IPS-15b (cell line): ENCODE measurements around the gene UXT.

Source experiments
- H3K27me3 ChIP-seq: one replicate; pipeline ENCODE4 v1.6.1; 2013; ENCODE audit warnings: low read length; ENCODE audit not compliant: control insufficient read depth, insufficient read depth
- H3K36me3 ChIP-seq: one replicate; pipeline ENCODE4 v1.6.1; 2013; ENCODE audit warnings: low read length; ENCODE audit not compliant: control insufficient read depth, insufficient read depth
- H3K4me1 ChIP-seq: one replicate; pipeline ENCODE4 v1.6.1; 2013; ENCODE audit warnings: mild to moderate bottlenecking, low read length; ENCODE audit not compliant: control insufficient read depth, insufficient read depth
- H3K4me3 ChIP-seq: one replicate; pipeline ENCODE4 v1.5.1; 2013; ENCODE audit warnings: low read depth, low read length
- H3K9ac ChIP-seq: one replicate; pipeline ENCODE4 v1.6.1; 2013; ENCODE audit warnings: low read depth, mild to moderate bottlenecking, low read length
- H3K9me3 ChIP-seq: one replicate; pipeline ENCODE4 v1.6.1; 2013; ENCODE audit warnings: mild to moderate bottlenecking, low read length; ENCODE audit not compliant: control insufficient read depth, insufficient read depth

The UXT gene

GRCh38 chrX:47645530-47645929, 13.4 kb downstream of the UXT start:
- no peaks in the 10 kb centered on the region for H3K4me1 ChIP-seq
- peaks cover 2% of the 10 kb centered on the region for H3K9me3 ChIP-seq
- no peak overlapping the region for H3K4me3 ChIP-seq
- H3K36me3 ChIP-seq = peaks cover 12% of the 10 kb centered on the region
- H3K9ac ChIP-seq = no peak overlapping the region
- H3K27me3 ChIP-seq = no peaks in the 10 kb centered on the region

- H3K27me3 ChIP-seq = no peaks in the 10 kb centered on the region
- H3K36me3 ChIP-seq = peaks cover 16% of the 10 kb centered on the region
Observed at GRCh38 chrX:47644557-47645091, 14.4 kb downstream of the UXT start.

GRCh38 chrX:47643926-47644325, 15.1 kb downstream of the UXT start:
- H3K9me3 ChIP-seq = peaks cover 2% of the 10 kb centered on the region
- H3K27me3 ChIP-seq = no peaks in the 10 kb centered on the region
- H3K4me3 ChIP-seq = no peak overlapping the region
- peaks cover 16% of the 10 kb centered on the region for H3K36me3 ChIP-seq
- no peak overlapping the region for H3K9ac ChIP-seq
- H3K4me1 ChIP-seq = no peaks in the 10 kb centered on the region

More at GRCh38 chrX:47644557-47645091, 14.4 kb downstream of the UXT start:
- H3K9me3 ChIP-seq = peaks cover 2% of the 10 kb centered on the region
- no peaks in the 10 kb centered on the region for H3K4me1 ChIP-seq
- H3K4me3 ChIP-seq = no peak overlapping the region
- no peak overlapping the region for H3K9ac ChIP-seq

- H3K9ac ChIP-seq = no peak overlapping the region
- no peaks in the 10 kb centered on the region for H3K4me1 ChIP-seq
- H3K36me3 ChIP-seq = peaks cover 22% of the 10 kb centered on the region
- H3K4me3 ChIP-seq = no peak overlapping the region
- no peaks in the 10 kb centered on the region for H3K27me3 ChIP-seq
- peaks cover 2% of the 10 kb centered on the region for H3K9me3 ChIP-seq
Observed at GRCh38 chrX:47638816-47639215, 20.2 kb downstream of the UXT start.

- H3K9me3 ChIP-seq = peaks cover 2% of the 10 kb centered on the region
- no peak overlapping the region for H3K9ac ChIP-seq
- H3K4me3 ChIP-seq = no peak overlapping the region
- H3K4me1 ChIP-seq = no peaks in the 10 kb centered on the region
- no peaks in the 10 kb centered on the region for H3K27me3 ChIP-seq
- H3K36me3 ChIP-seq = peaks cover 22% of the 10 kb centered on the region
Observed at GRCh38 chrX:47637546-47638195, 21.3 kb downstream of the UXT start.

- H3K4me3 ChIP-seq = no peak overlapping the region
- no peaks in the 10 kb centered on the region for H3K4me1 ChIP-seq
- H3K27me3 ChIP-seq = no peaks in the 10 kb centered on the region
- H3K9me3 ChIP-seq = no peaks in the 10 kb centered on the region
- H3K9ac ChIP-seq = no peak overlapping the region
- peaks cover 13% of the 10 kb centered on the region for H3K36me3 ChIP-seq
Observed at GRCh38 chrX:47634871-47635575, 24.0 kb downstream of the UXT start.

- Histone ChIP-seq H3K36me3 (peaks cover 12% of the 10 kb centered on the region), H3K9ac (no peak overlapping the region), H3K27me3 (no peaks in the 10 kb centered on the region), H3K9me3 (no peaks in the 10 kb centered on the region), H3K4me3 (no peak overlapping the region), H3K4me1 (no peaks in the 10 kb centered on the region)
Observed at GRCh38 chrX:47633689-47634590, 25.0 kb downstream of the UXT start.

- Histone ChIP-seq H3K4me1 (no peaks in the 10 kb centered on the region), H3K9me3 (no peaks in the 10 kb centered on the region), H3K27me3 (no peaks in the 10 kb centered on the region), H3K9ac (no peak overlapping the region), H3K36me3 (peaks cover 12% of the 10 kb centered on the region), H3K4me3 (no peak overlapping the region)
Observed at GRCh38 chrX:47632666-47633065, 26.3 kb downstream of the UXT start.

- no peaks in the 10 kb centered on the region for H3K4me1 ChIP-seq
- H3K4me3 ChIP-seq = no peak overlapping the region
- peaks cover 12% of the 10 kb centered on the region for H3K36me3 ChIP-seq
- no peaks in the 10 kb centered on the region for H3K27me3 ChIP-seq
- no peak overlapping the region for H3K9ac ChIP-seq
- H3K9me3 ChIP-seq = no peaks in the 10 kb centered on the region
Observed at GRCh38 chrX:47631676-47632075, 27.3 kb downstream of the UXT start.

GRCh38 chrX:47629419-47630200, 29.4 kb downstream of the UXT start, which contains the start of gene CFP:
Gene CFP, minus strand, starts transcription at chrX:47629930. Its CDS starts 86 bp downstream, at chrX:47629844.
- Histone ChIP-seq H3K4me1 (no peaks in the 10 kb centered on the region), H3K4me3 (no peak within 1 kb of the TSS), H3K36me3 (peaks cover 2% of the 10 kb centered on the region), H3K9me3 (no peaks in the 10 kb centered on the region), H3K27me3 (no peaks in the 10 kb centered on the region), H3K9ac (no peak within 1 kb of the TSS)

GRCh38 chrX:47628982-47629381, 30.0 kb downstream of the UXT start:
- H3K4me3 ChIP-seq = no peak overlapping the region
- H3K9ac ChIP-seq = no peak overlapping the region
- no peaks in the 10 kb centered on the region for H3K4me1 ChIP-seq
- no peaks in the 10 kb centered on the region for H3K9me3 ChIP-seq
- no peaks in the 10 kb centered on the region for H3K27me3 ChIP-seq
- peaks cover 2% of the 10 kb centered on the region for H3K36me3 ChIP-seq
